GM19395 (cell line): Measurements from ENCODE around the gene LENG8.

Experiments used
- ATAC-seq: cut with Tn5 transposase; IDR thresholded peaks from one replicate; pipeline ENCODE4 v1.9.1; 2021; ENCODE audit warnings: mild to moderate bottlenecking, moderate library complexity; ENCODE audit not compliant: unreplicated experiment

Gene LENG8

GRCh38 chr19:54422136-54422535 lies 26.9 kb upstream of the LENG8 start:
- no peak for ATAC-seq

- no peak for ATAC-seq
Observed at GRCh38 chr19:54424201-54424600, 24.8 kb upstream of the LENG8 start.

GRCh38 chr19:54424660-54425381 lies 24.2 kb upstream of the LENG8 start:
- ATAC-seq, result no peak

GRCh38 chr19:54425382-54425723 lies 23.6 kb upstream of the LENG8 start:
- ATAC-seq, result no peak

GRCh38 chr19:54426291-54426931 lies 22.6 kb upstream of the LENG8 start:
- no peak for ATAC-seq

- no peak for ATAC-seq
Observed at GRCh38 chr19:54427586-54427985, 21.4 kb upstream of the LENG8 start.

- no peak for ATAC-seq
Observed at GRCh38 chr19:54428323-54429175, 20.4 kb upstream of the LENG8 start.

- ATAC-seq, result no peak
Observed at GRCh38 chr19:54429176-54429495, 19.9 kb upstream of the LENG8 start.

- no peak for ATAC-seq
Observed at GRCh38 chr19:54429545-54430227, 19.3 kb upstream of the LENG8 start.

GRCh38 chr19:54430306-54431254 lies 18.4 kb upstream of the LENG8 start:
- no peak for ATAC-seq

- no peak for ATAC-seq
Observed at GRCh38 chr19:54431255-54431838, 17.7 kb upstream of the LENG8 start.

- no peak for ATAC-seq
Observed at GRCh38 chr19:54432144-54432738, 16.8 kb upstream of the LENG8 start.

GRCh38 chr19:54433697-54434096 lies 15.3 kb upstream of the LENG8 start:
- ATAC-seq, result no peak

- ATAC-seq, result no peak
Observed at GRCh38 chr19:54434112-54434872, 14.7 kb upstream of the LENG8 start.

- ATAC-seq, result no peak
Observed at GRCh38 chr19:54434873-54435214, 14.2 kb upstream of the LENG8 start.

- no peak for ATAC-seq
Observed at GRCh38 chr19:54435551-54436016, 13.4 kb upstream of the LENG8 start.

- no peak for ATAC-seq
Observed at GRCh38 chr19:54436031-54436523, 12.9 kb upstream of the LENG8 start.

- no peak for ATAC-seq
Observed at GRCh38 chr19:54436628-54437252, 12.3 kb upstream of the LENG8 start.
